Gastroesophageal sphincter (tissue), 3 donors: Measurements from ENCODE around the gene ODF2.

Experiments used
- CTCF ChIP-seq, 4 experiments: fragments of 200-600 bp in 2 of 4; fragments of 450-650 bp in 2 of 4; sonication (generic) in 1 of 4; IDR thresholded peaks; one replicate each; pipeline ENCODE4 v1.5.1; 2017 to 2019; ENCODE audit warnings: antibody characterized with exemption in 4 of 4, mild to moderate bottlenecking in 2 of 4, moderate library complexity in 2 of 4
- EP300 ChIP-seq: sonication (generic); formaldehyde crosslinking; IDR thresholded peaks from one replicate; pipeline ENCODE4 v1.6.1; 2017; ENCODE audit warnings: antibody characterized with exemption, mild to moderate bottlenecking
- POLR2A ChIP-seq, 2 donors: fragments of 450-650 bp; IDR thresholded peaks; one replicate each; pipeline ENCODE4 v1.6.1; 2017; ENCODE audit warnings: antibody characterized with exemption in 2 of 2, mild to moderate bottlenecking in 2 of 2, moderate library complexity in 1 of 2
- POLR2AphosphoS5 ChIP-seq: sonication (generic); formaldehyde crosslinking; IDR thresholded peaks from one replicate; pipeline ENCODE4 v1.6.1; 2017; ENCODE audit warnings: antibody characterized with exemption

GRCh38 chr9:128428644-128429512 lies 26.9 kb upstream of the ODF2 start:
- no peak for TF ChIP-seq POLR2A (IDR thresholded peaks at IDR 0.05)
- no peak for TF ChIP-seq CTCF (IDR thresholded peaks at IDR 0.05)
- no peak for TF ChIP-seq POLR2AphosphoS5
- TF ChIP-seq EP300: no peak
